ENCODE measurements around the gene COPS3. TPM values are rescaled to one million over a fixed set of nuclear protein-coding genes. Genes with fewer than 3 reads are reported as not detected.

COPS3 gene
- total and polyA plus RNA-seq, 8 donors: 11.1 to 291 (median 48.6) TPM

- Histone ChIP-seq H3K36me3 (peaks cover 21 to 26% (median 24%) of the 10 kb centered on the region in 4 donors), H3K4me1 (peaks cover 22 to 55% (median 44%) of the 10 kb centered on the region in 4 donors), H3K27me3 (no peaks in the 10 kb centered on the region), H3K9me3 (no peaks in the 10 kb centered on the region), H3K4me3 (peak overlapping the region; percentile 83 to 99 (median 90)), H3K27ac (peak overlapping the region; percentile 58 to 96 (median 95))
- TF ChIP-seq POLR2A (IDR thresholded peaks at IDR 0.05) (no peak), CTCF (IDR thresholded peaks at IDR 0.05) (no peak), POLR2AphosphoS5 (IDR thresholded peaks at IDR 0.05) (no peak), EP300 (IDR thresholded peaks at IDR 0.05) (no peak)
- 33 to 50% (median 40%) methylated on average over 19 of the region's 19 CpGs for WGBS, 5 donors
- intact Hi-C loops (cut with DNase I; ENCODE audit: low total_unique reads): no loop called here
- DNase-seq: peak in 1 of 2 donors; percentile 68
Measured at GRCh38 chr17:17235212-17236174, 45.6 kb downstream of the COPS3 start.

- H3K4me3 ChIP-seq: no peak overlapping the region
- WGBS, 5 donors: 77 to 80% (median 79%) methylated on average over 11 of the region's 11 CpGs
- H3K4me1 ChIP-seq: peaks cover 20 to 60% (median 43%) of the 10 kb centered on the region in 4 donors
- DNase-seq: no peak
- H3K27me3 ChIP-seq: no peaks in the 10 kb centered on the region
- H3K9me3 ChIP-seq: no peaks in the 10 kb centered on the region
- H3K36me3 ChIP-seq: peaks cover 46 to 59% (median 57%) of the 10 kb centered on the region in 4 donors
- no peak overlapping the region for H3K27ac ChIP-seq
- TF ChIP-seq CTCF (IDR thresholded peaks at IDR 0.05) (no peak), EP300 (IDR thresholded peaks at IDR 0.05) (no peak), POLR2AphosphoS5 (IDR thresholded peaks at IDR 0.05) (no peak), POLR2A (IDR thresholded peaks at IDR 0.05) (no peak)
- intact Hi-C loops (cut with DNase I; ENCODE audit: low total_unique reads): no loop called here
Measured at GRCh38 chr17:17232303-17232621, 48.8 kb downstream of the COPS3 start.

GRCh38 chr17:17231621-17232302 is 49.3 kb downstream of the COPS3 start:
- no peak for TF ChIP-seq CTCF (IDR thresholded peaks at IDR 0.05)
- no peak for TF ChIP-seq POLR2AphosphoS5 (IDR thresholded peaks at IDR 0.05)
- TF ChIP-seq POLR2A (IDR thresholded peaks at IDR 0.05): no peak
- no peak for TF ChIP-seq EP300 (IDR thresholded peaks at IDR 0.05)
- no peak overlapping the region for H3K4me3 ChIP-seq
- no peak for DNase-seq
- peaks cover 20 to 60% (median 43%) of the 10 kb centered on the region in 4 donors for H3K4me1 ChIP-seq
- intact Hi-C loops (cut with DNase I; ENCODE audit: low total_unique reads): no loop called here
- whole genome bisulfite sequencing, 5 donors: 78 to 82% (median 79%) methylated on average over 16 of the region's 16 CpGs
- peaks cover 51 to 64% (median 62%) of the 10 kb centered on the region in 4 donors for H3K36me3 ChIP-seq
- H3K27me3 ChIP-seq: no peaks in the 10 kb centered on the region
- H3K9me3 ChIP-seq: no peaks in the 10 kb centered on the region
- H3K27ac ChIP-seq: no peak overlapping the region
